ENCODE data around the gene TMEM140.

Gene TMEM140

DNA sequence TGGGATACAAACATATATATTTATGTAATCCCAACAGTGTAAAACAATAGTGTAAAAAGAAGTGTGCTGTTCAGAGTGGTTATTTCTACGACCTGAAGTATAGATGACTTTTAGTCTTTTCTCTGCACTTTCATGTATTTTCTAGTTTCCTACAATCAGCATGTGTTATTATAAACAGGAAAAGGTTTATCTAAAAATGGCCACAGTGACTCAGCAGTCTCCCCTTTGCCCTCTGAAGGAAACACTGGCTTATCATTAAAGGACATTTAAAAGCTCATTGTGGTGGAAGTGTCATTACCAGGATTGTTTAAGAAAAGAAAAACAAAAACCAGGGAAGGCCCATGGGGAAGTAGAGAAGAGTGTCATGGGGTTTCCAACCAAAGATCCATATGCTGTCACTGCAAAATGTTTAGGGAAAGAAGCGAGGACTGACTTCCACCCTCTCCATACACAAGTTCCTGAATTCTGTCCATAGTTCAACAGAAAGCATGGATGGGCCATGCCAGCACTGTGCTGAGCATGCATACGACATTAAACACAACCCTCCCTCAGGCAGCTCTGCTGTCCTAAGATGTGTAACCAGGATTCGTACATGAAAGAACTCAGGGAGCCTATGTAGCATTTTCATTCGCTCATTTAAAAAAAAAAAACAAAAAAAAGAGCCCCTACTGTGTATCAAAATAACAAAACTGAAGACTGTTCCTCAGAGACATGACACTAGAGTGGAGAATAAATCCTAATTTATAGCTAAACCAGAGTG is 12.4 kb downstream of the TMEM140 start (continued):
- no peak for TF ChIP-seq SNAI2 (CRISPR knock-in tag; IDR thresholded peaks at IDR 0.05)
- no peak for TF ChIP-seq OSR1 (CRISPR knock-in tag; IDR thresholded peaks at IDR 0.05)
- TF ChIP-seq, protein P1, sequence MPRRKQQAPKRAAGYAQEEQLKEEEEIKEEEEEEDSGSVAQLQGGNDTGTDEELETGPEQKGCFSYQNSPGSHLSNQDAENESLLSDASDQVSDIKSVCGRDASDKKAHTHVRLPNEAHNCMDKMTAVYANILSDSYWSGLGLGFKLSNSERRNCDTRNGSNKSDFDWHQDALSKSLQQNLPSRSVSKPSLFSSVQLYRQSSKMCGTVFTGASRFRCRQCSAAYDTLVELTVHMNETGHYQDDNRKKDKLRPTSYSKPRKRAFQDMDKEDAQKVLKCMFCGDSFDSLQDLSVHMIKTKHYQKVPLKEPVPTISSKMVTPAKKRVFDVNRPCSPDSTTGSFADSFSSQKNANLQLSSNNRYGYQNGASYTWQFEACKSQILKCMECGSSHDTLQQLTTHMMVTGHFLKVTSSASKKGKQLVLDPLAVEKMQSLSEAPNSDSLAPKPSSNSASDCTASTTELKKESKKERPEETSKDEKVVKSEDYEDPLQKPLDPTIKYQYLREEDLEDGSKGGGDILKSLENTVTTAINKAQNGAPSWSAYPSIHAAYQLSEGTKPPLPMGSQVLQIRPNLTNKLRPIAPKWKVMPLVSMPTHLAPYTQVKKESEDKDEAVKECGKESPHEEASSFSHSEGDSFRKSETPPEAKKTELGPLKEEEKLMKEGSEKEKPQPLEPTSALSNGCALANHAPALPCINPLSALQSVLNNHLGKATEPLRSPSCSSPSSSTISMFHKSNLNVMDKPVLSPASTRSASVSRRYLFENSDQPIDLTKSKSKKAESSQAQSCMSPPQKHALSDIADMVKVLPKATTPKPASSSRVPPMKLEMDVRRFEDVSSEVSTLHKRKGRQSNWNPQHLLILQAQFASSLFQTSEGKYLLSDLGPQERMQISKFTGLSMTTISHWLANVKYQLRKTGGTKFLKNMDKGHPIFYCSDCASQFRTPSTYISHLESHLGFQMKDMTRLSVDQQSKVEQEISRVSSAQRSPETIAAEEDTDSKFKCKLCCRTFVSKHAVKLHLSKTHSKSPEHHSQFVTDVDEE (CRISPR knock-in tag; IDR thresholded peaks at IDR 0.05) = no peak

DNA sequence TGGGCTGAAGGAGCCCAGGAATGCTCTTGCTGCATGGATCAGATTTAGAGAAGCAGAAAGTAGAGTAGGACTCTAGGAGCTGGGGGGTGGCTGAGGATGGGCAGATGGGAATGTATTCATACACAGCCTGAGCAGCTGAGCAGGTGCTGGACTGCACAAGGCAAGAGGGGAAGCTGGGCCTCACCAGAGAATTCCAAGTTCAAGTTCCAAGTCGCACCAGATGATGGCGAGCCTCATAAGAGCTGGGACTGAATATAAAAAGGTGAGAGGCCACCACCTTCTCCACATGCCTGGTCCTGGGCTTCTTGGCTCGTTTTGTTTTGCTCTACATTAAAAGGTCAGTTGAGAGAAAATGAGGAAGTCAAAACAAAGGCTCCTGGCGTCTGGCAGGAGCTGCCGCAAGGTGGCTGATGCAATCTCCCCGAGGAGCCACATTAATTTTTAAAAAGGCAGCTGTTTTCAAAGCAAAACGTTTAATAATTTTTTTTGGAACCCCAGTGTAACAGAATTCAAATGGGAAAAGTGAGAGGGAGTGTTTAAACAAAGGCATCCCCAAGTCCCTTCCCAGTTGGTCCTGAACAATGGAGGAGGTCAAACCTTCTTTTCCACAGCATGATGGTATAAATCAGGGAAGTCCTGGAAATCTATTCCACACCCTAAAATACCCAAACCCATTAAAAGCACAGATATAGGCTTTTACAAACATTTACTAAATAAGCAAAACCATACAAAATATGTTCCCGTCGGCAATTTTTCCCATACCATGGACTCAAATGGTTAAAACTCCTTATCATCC is 13.2 kb downstream of the TMEM140 start:
- no peak for TF ChIP-seq ESRRG (CRISPR knock-in tag; IDR thresholded peaks at IDR 0.05)
- no peak for TF ChIP-seq SNAI2 (CRISPR knock-in tag; IDR thresholded peaks at IDR 0.05)
- TF ChIP-seq ZFP30 (CRISPR knock-in tag; IDR thresholded peaks at IDR 0.05) = no peak
- ATAC-seq = no peak

DNA sequence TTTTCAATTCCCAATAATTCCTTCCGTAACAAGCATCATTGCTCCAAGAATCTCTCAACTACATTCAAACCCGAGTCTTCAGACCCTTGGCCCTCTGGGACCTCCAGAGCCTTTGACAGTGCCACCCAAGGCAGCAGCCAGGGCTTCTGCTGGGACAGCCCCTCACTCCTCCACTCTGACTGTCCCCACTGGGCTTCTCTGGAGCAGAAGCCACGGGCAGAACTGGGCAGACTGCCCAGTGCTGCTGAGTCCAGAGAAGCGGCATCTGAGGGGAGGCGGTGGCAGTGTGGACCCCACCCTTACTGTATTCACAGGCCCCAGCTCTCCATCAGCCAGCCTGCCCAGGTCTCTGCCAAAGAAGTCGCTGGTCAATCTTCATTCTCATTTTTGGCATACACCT is 13.8 kb downstream of the TMEM140 start:
- TF ChIP-seq SNAI2 (CRISPR knock-in tag; IDR thresholded peaks at IDR 0.05) (no peak), RARB (CRISPR knock-in tag; IDR thresholded peaks at IDR 0.05) (no peak), CSDC2 (CRISPR knock-in tag; IDR thresholded peaks at IDR 0.05) (no peak), ZFP3 (CRISPR knock-in tag; IDR thresholded peaks at IDR 0.05) (no peak), ZFP30 (CRISPR knock-in tag; IDR thresholded peaks at IDR 0.05) (no peak), TCF4 (CRISPR knock-in tag; IDR thresholded peaks at IDR 0.05; ENCODE audit: borderline replicate concordance) (no peak), ZNF8 (CRISPR knock-in tag; IDR thresholded peaks at IDR 0.05) (no peak), BACH2 (CRISPR knock-in tag; IDR thresholded peaks at IDR 0.05; ENCODE audit: borderline replicate concordance) (no peak)
- TF ChIP-seq, protein P2, sequence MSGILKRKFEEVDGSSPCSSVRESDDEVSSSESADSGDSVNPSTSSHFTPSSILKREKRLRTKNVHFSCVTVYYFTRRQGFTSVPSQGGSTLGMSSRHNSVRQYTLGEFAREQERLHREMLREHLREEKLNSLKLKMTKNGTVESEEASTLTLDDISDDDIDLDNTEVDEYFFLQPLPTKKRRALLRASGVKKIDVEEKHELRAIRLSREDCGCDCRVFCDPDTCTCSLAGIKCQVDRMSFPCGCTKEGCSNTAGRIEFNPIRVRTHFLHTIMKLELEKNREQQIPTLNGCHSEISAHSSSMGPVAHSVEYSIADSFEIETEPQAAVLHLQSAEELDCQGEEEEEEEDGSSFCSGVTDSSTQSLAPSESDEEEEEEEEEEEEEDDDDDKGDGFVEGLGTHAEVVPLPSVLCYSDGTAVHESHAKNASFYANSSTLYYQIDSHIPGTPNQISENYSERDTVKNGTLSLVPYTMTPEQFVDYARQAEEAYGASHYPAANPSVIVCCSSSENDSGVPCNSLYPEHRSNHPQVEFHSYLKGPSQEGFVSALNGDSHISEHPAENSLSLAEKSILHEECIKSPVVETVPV (CRISPR knock-in tag; IDR thresholded peaks at IDR 0.05) = no peak
- TF ChIP-seq, protein P1 (CRISPR knock-in tag; IDR thresholded peaks at IDR 0.05) = no peak
- TF ChIP-seq, protein P3, sequence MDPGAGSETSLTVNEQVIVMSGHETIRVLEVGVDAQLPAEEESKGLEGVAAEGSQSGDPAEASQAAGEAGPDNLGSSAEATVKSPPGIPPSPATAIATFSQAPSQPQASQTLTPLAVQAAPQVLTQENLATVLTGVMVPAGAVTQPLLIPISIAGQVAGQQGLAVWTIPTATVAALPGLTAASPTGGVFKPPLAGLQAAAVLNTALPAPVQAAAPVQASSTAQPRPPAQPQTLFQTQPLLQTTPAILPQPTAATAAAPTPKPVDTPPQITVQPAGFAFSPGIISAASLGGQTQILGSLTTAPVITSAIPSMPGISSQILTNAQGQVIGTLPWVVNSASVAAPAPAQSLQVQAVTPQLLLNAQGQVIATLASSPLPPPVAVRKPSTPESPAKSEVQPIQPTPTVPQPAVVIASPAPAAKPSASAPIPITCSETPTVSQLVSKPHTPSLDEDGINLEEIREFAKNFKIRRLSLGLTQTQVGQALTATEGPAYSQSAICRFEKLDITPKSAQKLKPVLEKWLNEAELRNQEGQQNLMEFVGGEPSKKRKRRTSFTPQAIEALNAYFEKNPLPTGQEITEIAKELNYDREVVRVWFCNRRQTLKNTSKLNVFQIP (CRISPR knock-in tag; IDR thresholded peaks at IDR 0.05; ENCODE audit: borderline replicate concordance, low read depth) = no peak
- ATAC-seq = no peak; the same call in 2 of the 3 replicates

DNA sequence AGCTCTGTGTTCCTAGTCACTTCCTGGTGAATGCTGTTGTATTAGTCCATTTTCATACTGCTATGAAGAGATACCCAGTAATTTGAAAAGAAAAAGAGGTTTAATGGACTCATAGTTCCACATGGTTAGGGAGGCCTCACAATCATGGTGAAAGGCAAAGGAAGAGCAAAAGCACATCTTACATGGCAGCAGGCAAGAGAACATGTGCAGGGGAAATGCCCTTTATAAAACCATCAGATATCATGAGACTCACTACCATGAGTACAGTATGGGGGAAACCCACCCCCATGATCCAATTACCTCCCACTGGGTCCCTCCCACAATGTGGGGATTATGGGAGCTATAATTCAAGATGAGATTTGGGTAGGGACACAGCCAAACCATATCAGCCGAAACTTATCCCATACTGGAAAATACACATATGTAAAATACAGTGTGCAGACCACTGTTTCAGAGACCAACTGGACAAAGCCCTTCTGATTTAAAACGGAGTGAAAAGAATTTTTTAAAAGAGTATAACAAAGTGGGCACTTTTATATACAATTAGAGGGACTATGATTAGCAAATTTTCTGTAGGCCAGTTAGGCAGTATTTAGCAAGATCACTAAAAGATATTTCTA is 14.6 kb downstream of the TMEM140 start:
- no peak for ATAC-seq
- TF ChIP-seq, protein P3 (CRISPR knock-in tag; IDR thresholded peaks at IDR 0.05; ENCODE audit: borderline replicate concordance, low read depth) = no peak
- TF ChIP-seq ZFP3 (CRISPR knock-in tag; IDR thresholded peaks at IDR 0.05) (no peak), ZNF70 (CRISPR knock-in tag; IDR thresholded peaks at IDR 0.05) (no peak), TCF4 (CRISPR knock-in tag; IDR thresholded peaks at IDR 0.05; ENCODE audit: borderline replicate concordance) (no peak), OSR1 (CRISPR knock-in tag; IDR thresholded peaks at IDR 0.05) (no peak), TOX (CRISPR knock-in tag; IDR thresholded peaks at IDR 0.05; ENCODE audit: borderline replicate concordance) (no peak), SNAI2 (CRISPR knock-in tag; IDR thresholded peaks at IDR 0.05) (no peak), ISL1 (CRISPR knock-in tag; IDR thresholded peaks at IDR 0.05) (no peak), ZFP30 (CRISPR knock-in tag; IDR thresholded peaks at IDR 0.05) (no peak), ESRRG (CRISPR knock-in tag; IDR thresholded peaks at IDR 0.05) (no peak), ZNF565 (CRISPR knock-in tag; conservative IDR thresholded peaks at IDR 0.05; ENCODE audit: low read depth) (no peak), RARB (CRISPR knock-in tag; IDR thresholded peaks at IDR 0.05) (no peak), PPARA (CRISPR knock-in tag; IDR thresholded peaks at IDR 0.05; ENCODE audit: borderline replicate concordance) (no peak), BACH2 (CRISPR knock-in tag; IDR thresholded peaks at IDR 0.05; ENCODE audit: borderline replicate concordance) (no peak), ARNTL (CRISPR knock-in tag; IDR thresholded peaks at IDR 0.05; ENCODE audit: borderline replicate concordance, low read depth) (no peak)
- TF ChIP-seq, protein P4, sequence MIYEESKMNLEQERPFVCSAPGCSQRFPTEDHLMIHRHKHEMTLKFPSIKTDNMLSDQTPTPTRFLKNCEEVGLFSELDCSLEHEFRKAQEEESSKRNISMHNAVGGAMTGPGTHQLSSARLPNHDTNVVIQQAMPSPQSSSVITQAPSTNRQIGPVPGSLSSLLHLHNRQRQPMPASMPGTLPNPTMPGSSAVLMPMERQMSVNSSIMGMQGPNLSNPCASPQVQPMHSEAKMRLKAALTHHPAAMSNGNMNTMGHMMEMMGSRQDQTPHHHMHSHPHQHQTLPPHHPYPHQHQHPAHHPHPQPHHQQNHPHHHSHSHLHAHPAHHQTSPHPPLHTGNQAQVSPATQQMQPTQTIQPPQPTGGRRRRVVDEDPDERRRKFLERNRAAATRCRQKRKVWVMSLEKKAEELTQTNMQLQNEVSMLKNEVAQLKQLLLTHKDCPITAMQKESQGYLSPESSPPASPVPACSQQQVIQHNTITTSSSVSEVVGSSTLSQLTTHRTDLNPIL (CRISPR knock-in tag; IDR thresholded peaks at IDR 0.05; ENCODE audit: low read depth) = no peak
